ENCODE measurements around the gene NKD2. TPM values are rescaled to one million over a fixed set of nuclear protein-coding genes. Genes with fewer than 3 reads are reported as not detected.
"Not testable (repeated sequence)": the region's sequence is repeated elsewhere in the genome, so short reads cannot be mapped to it uniquely, and the experiment has no call there.

The NKD2 gene
- total RNA-seq, 2 experiments from 2014 or later: 0.23 to 0.36 TPM

DNA sequence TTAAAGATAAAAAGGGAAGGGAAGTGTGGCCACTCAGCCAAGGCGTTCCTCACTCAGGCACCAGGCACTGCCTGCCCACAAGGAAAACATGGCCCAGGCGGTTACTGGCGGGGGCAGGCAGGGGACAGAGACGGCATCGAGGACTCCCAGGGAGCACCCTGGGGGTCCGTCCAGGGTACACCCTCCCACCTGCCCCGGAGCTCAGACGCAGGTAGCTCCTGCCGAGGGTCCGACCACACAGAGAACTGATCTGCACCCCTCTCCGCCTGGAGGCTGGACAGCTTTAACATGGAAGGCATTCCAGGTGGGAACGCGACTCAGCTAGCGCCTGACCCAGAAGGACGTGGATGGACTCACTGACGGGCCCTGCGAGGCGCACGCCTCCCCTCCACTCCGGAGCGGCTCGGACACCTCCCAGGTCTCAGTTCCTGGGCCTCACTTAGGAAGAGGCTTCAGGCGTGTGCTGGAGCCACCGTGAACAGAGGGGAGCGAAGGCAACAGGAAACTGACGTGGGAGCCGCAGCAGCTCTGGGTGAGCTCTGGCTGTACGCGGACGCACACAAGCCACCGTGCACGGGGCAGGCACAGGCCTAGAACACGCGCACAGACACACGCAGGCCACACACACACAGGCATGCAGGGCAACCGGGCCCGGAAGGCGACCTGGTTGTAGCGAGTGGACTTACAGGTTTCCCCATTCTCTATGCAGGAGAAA is 47.5 kb downstream of the NKD2 start:
- Mint-ChIP-seq H3K27ac (no peak overlapping the region), H3K36me3 (no peaks in the 10 kb centered on the region)
- POLR2A ChIA-PET: no interaction called here

DNA sequence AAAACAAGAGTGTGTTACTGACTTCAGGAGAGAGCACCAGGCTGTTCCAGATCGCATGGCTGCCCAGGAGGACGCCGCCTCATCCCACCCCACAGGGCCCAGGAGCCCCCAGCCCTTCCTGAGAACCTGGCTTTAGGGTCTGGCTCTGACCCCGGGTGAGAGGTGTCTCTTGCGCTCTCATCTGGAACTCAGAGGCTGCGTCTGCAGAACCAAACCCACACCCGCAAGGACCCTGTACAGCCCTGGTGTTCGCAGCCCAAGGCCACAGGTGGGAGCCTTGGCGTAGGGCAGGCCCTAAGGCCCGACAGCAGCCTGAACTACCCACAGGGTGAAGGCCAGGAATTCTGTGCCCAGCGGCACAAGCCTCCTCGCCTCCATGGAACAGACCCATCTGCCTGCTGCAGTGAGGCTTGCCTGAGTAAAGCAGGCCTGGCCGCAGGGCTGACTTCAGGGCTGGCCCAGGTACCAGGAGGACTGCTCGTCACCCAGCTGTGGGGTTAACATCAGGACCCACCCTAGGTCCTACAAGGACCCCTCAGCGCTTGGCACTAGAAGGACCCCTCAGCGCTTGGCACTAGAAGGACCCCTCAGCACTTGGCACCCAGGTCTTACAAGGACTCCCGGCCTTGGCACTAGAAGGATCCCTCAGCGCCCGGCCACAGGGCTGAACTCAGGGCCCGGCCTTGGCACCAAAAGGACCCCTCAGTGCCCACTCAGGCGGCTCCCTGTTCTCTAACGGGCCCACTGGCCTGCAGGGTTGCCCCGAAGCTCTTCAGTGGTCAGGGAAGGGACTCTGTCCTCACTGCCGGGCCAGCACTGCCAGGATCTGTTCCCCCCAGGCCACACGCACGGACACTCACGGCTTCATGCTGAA is 48.2 kb downstream of the NKD2 start:
- Mint-ChIP-seq H3K36me3 (no peaks in the 10 kb centered on the region), H3K27ac (no peak overlapping the region), H3K9me3 (no peaks in the 10 kb centered on the region), H3K27me3 (no peaks in the 10 kb centered on the region), H3K4me3 (no peak overlapping the region), H3K4me1 (no peaks in the 10 kb centered on the region)
- peak; percentile 14 for ATAC-seq (ENCODE audit: low read depth)
- no peak for DNase-seq
- POLR2A ChIA-PET: no interaction called here

More for the DNA sequence above, 47.5 kb downstream of the NKD2 start:
- H3K27me3 Mint-ChIP-seq: no peaks in the 10 kb centered on the region
- DNase-seq (no peak), ATAC-seq (ENCODE audit: low read depth) (no peak)
- no peaks in the 10 kb centered on the region for H3K4me1 Mint-ChIP-seq
- H3K9me3 Mint-ChIP-seq: no peaks in the 10 kb centered on the region
- no peak overlapping the region for H3K4me3 Mint-ChIP-seq

DNA sequence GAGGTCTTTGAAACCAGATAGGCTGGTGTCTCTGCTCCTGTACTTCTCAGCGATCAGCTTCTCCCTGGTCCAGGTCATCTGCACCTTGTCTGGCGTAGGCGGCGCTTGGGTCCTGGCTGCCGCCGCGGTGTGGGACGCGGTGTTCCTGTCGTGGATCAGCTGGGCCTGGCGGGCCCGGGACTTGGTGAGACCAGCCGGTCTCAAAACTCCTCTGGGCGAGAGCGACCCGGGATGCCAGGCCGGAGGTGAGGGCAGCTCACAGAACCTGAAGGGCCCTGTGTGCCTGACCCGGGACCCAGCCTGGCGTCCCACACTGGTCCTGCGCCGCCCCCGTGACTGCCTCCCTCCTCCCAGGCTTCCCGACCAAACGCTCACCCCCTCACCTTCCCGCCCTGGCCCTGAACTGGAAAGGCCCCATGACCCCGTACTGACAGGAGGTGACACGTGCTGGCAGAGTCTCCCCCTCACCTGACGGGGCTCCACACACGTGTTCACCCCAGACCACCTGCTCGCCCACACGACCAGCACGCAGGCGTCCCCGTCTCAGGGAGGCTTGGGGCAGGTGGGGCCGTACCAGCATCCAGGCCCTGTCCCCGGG is 49.0 kb downstream of the NKD2 start:
- Mint-ChIP-seq H3K36me3 (no peaks in the 10 kb centered on the region), H3K4me3 (no peak overlapping the region), H3K27me3 (no peaks in the 10 kb centered on the region), H3K27ac (no peak overlapping the region), H3K4me1 (no peaks in the 10 kb centered on the region), H3K9me3 (no peaks in the 10 kb centered on the region)
- no peak for ATAC-seq (ENCODE audit: low read depth)
- POLR2A ChIA-PET: no interaction called here
- no peak for DNase-seq

DNA sequence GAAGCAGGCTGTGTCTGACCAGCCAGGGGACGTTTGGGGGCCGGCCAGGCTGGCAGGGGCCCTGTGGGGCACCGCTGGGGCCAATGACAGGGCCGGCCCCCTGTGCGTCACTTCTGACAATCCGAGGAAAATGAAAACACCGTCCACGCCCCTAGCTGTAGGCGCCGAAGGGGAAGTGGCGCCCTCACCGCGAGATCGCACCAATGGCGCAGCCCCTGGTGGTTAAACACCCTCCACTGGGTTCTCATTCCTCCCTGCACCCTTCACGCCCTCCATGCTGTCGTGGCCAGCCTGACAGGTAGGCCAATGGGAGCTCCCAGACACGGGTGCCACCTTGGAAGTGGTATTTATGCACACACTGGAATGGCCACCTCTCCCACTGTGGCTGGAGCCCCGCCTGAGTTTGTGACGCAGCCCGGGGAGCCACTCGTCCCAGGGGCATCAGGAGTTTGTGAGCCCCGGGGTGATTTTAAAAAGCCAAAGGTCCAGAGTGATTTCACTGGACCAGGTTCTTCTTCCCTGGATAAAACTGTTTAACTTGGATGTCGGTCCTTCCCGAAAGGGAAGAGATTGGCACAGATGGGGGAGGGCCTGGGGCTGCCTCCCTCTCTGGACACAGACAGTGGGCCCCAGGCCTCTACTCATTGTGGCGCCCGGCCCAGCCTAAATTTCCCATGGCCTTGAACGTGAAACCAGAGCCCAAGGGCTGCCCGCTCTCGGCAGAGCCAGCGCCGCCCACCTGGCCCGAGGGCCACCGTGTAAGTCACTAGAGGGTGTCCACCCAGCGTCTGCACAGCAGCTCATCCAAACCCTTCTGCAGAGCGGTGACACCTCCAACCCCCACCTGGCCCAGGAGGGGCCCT is 49.7 kb downstream of the NKD2 start:
- Mint-ChIP-seq H3K36me3 (no peaks in the 10 kb centered on the region), H3K27ac (no peak overlapping the region), H3K4me1 (no peaks in the 10 kb centered on the region), H3K9me3 (no peaks in the 10 kb centered on the region), H3K27me3 (no peaks in the 10 kb centered on the region), H3K4me3 (no peak overlapping the region)
- POLR2A ChIA-PET: no interaction called here
- no peak for DNase-seq
- ATAC-seq (ENCODE audit: low read depth): no peak

DNA sequence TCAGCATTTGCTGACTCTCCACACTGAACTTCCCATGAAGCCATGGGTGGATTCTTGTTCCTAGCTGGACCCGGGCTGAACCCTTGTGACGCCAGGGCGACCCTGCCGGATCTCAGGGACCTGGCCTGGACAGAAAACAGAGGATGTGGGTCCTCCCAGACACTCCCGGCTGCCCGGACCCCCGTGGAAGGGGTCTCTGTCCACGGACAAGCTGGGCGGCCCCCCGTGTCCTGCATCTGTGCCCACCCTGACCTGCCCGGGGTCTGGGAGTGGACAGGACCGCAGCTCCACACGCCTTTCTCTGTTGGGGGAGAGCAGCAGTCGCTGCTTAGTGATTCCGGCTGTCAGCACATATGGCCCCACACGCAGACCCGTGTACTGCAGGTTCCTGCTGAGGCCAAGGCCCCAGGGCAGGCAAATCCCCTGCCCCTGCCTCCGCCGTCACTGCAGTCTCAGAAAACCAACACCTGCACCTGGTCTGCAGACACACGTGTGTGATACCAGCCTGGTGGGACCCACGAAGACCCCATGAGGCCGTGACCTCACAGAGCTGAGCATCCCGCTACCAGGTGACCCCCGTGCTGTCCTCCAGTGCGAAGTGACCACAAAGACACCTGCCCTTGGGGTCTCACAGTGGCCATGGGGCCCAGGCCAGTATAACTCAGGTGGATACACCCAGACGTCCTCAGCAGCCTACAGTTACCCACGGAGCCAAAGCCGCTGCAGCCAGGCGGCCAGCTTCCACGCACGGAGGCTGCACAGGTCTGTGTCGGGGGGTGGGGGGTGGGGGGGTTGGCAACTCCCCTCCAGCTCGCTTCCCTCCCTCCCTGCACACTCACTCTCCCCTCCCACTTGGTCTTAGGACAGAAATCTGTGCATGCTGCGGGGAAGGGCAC is 50.6 kb downstream of the NKD2 start:
- DNase-seq: no peak
- H3K4me1 Mint-ChIP-seq: no peaks in the 10 kb centered on the region
- H3K27me3 Mint-ChIP-seq: no peaks in the 10 kb centered on the region
- H3K36me3 Mint-ChIP-seq: no peaks in the 10 kb centered on the region
- H3K27ac Mint-ChIP-seq: no peak overlapping the region
- POLR2A ChIA-PET: no interaction called here
- ATAC-seq (ENCODE audit: low read depth): no peak
- no peaks in the 10 kb centered on the region for H3K9me3 Mint-ChIP-seq
- H3K4me3 Mint-ChIP-seq: no peak overlapping the region

DNA sequence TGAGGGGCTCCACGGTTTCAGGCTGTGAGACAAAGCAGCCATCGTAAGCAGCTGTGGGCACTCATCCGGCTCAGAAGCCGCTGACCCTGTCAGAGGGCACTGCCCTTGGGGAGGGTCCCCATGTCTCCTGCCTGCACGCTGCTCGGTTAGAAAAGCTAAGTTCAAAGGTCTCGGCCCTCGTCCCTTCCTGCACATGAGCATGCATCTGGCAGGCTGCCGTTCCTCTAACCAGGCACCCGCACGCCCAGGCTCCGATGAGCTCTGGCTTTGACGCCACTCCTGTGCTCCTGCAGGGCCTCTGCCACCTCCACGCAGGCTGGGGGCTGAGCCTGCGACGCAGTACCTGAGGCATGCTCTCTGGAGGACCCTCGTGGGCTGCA is 51.3 kb downstream of the NKD2 start:
- Mint-ChIP-seq H3K9me3 (no peaks in the 10 kb centered on the region), H3K4me3 (no peak overlapping the region), H3K27me3 (no peaks in the 10 kb centered on the region), H3K36me3 (no peaks in the 10 kb centered on the region), H3K4me1 (no peaks in the 10 kb centered on the region), H3K27ac (no peak overlapping the region)
- POLR2A ChIA-PET: no interaction called here
- ATAC-seq (ENCODE audit: low read depth) (no peak), DNase-seq (no peak)

DNA sequence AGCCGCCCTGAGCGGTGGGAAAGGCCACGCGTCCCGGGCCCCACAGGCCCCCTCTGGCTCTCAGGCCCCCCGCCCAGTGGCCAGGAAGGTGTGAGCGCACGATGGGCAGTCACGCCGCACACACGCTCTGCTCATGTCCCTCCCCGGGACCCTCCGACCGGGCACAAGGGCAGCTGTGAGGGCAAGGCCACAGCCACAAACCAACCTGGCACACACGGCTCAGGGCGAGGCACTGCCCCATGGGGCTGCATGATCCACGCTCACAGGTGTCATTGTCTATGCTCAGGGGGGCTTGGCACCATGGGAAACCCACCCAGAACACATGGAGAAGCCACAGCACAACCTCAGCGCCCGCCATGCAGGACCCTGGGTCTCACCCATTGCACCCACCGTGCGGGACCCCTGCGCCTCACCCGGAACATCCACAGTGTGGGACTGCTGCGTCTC is 52.0 kb downstream of the NKD2 start:
- no peak for ATAC-seq (ENCODE audit: low read depth)
- POLR2A ChIA-PET: no interaction called here
- no peaks in the 10 kb centered on the region for H3K27me3 Mint-ChIP-seq
- no peaks in the 10 kb centered on the region for H3K4me1 Mint-ChIP-seq
- H3K36me3 Mint-ChIP-seq: no peaks in the 10 kb centered on the region
- H3K9me3 Mint-ChIP-seq: no peaks in the 10 kb centered on the region
- DNase-seq: no peak
- H3K27ac Mint-ChIP-seq: no peak overlapping the region
- H3K4me3 Mint-ChIP-seq: no peak overlapping the region

DNA sequence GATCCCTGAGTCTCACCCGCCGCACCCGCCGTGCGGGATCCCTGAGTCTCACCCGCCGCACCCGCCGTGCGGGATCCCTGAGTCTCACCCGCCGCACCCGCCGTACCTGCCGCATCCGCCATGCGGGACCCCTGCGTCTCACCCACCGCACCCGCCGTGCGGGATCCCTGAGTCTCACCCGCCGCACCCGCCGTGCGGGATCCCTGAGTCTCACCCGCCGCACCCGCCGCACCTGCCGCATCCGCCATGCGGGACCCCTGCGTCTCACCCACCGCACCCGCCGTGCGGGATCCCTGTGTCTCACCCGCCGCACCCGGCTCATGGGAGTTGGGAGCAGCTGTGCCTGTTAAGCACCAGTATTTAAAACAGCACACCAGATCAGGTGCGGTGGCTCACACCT is 52.7 kb downstream of the NKD2 start:
- H3K27ac Mint-ChIP-seq; H3K4me1 Mint-ChIP-seq; H3K9me3 Mint-ChIP-seq; H3K27me3 Mint-ChIP-seq; H3K4me3 Mint-ChIP-seq; ATAC-seq (ENCODE audit: low read depth); DNase-seq; POLR2A ChIA-PET; H3K36me3 Mint-ChIP-seq: not testable (repeated sequence)

DNA sequence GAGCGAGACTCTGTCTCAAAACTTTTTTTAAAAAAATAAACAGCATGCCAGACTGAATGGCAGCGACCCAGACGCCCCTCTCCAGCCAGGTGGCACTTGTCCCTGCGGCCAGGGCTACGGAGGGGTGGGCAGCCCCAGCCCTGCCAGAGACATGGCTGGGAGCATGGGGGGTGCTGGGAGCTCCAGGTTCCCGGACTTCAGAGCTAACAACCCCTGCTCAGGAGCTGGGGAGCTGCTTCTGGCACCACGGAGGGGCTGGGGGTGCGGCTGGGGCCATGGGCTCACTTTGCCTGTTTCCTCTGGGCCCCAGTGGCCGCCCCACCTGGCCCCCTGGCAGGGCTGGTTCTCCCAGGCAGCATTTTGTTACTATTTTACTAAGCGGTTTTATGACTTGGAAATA is 53.3 kb downstream of the NKD2 start:
- Mint-ChIP-seq H3K4me1 (no peaks in the 10 kb centered on the region), H3K9me3 (no peaks in the 10 kb centered on the region), H3K36me3 (no peaks in the 10 kb centered on the region), H3K4me3 (no peak overlapping the region), H3K27me3 (no peaks in the 10 kb centered on the region), H3K27ac (no peak overlapping the region)
- DNase-seq (no peak), ATAC-seq (ENCODE audit: low read depth) (no peak)
- POLR2A ChIA-PET: no interaction called here

DNA sequence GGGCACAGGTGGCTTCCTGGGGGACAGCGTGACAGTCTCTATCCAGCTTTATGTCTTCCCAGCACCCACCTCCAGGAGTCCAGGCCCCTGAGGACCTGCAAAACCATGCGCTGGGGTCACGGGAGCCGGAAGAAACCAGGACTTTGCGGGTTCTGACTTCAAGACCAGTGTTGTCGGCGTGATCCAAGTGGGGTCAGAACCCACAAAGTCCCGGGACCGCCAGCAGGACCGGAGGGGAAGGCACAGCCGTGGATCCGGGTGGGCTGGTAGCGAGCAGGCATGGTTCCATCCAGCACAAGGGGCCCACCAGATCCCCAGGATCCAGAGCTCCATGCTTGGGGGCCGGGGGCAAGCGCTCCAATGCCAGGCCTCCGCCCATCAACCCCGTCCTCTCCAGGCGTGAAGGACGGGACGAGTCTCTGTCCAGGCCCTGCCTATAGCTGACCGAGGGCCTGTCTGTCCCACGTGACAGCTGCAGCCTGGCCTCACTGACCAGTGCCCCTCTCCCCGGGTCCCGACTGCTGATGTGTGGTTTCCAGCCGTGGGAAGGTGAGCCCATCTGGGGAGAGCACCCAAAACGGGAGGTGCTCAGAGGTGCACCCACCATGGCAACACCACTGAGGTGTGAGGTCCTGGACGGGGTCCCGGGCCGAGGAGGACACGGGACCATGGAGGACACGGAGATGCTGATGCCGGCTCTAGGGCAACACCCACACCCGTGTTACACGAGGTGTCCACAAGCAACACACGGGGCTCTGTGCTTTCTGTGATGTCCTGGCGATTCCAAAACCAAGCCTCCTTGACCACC is 54.4 kb downstream of the NKD2 start:
- no peak for DNase-seq
- POLR2A ChIA-PET: no interaction called here
- H3K36me3 Mint-ChIP-seq: no peaks in the 10 kb centered on the region
- H3K27ac Mint-ChIP-seq: no peak overlapping the region
- no peak for ATAC-seq (ENCODE audit: low read depth)
- no peaks in the 10 kb centered on the region for H3K9me3 Mint-ChIP-seq
- H3K4me1 Mint-ChIP-seq: no peaks in the 10 kb centered on the region
- H3K27me3 Mint-ChIP-seq: no peaks in the 10 kb centered on the region
- H3K4me3 Mint-ChIP-seq: no peak overlapping the region

DNA sequence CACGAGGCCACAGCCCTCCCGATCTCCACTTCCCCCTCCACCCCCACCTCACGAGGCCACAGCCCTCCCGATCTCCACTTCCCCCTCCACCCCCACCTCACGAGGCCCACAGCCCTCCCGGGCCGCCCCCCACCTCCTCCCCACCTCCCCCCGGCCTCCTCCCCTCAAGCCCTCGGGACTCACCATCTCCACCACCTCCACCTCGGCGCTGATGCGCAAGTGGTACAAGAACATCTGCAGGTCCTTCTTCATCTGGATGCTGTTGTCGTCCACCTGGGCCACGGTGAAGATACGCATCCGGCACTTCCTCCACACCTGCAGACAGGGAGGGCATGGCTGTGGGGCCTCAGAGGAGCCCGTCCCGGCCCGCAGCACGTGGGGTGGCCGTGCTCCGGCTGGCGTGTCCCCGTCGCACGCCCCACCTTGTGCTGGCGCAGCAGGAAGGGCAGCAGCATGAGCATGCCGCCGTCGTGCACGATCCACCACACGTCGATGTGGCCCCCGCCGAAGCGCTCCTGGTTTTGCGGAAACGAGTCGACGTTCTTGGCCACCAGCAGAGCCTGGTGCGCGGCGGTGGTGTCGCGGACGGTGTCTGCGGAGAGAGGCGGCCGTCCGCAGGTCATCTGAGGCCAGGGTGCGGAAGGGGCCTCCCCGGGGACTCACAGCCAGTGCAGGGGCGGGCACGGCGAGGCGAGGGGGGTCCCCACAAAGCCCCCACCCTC is 55.2 kb downstream of the NKD2 start:
- H3K4me1 Mint-ChIP-seq: no peaks in the 10 kb centered on the region
- no peaks in the 10 kb centered on the region for H3K27me3 Mint-ChIP-seq
- no peaks in the 10 kb centered on the region for H3K36me3 Mint-ChIP-seq
- no peak for DNase-seq
- H3K4me3 Mint-ChIP-seq: no peak overlapping the region
- POLR2A ChIA-PET: no interaction called here
- H3K9me3 Mint-ChIP-seq: no peaks in the 10 kb centered on the region
- no peak overlapping the region for H3K27ac Mint-ChIP-seq
- no peak for ATAC-seq (ENCODE audit: low read depth)
